Measurements from ENCODE around the gene VSIG8. TPM values are rescaled to one million over a fixed set of nuclear protein-coding genes. Genes with fewer than 3 reads are reported as not detected.

The VSIG8 gene
- total RNA-seq, 1 experiment from 2014 or later = not detected

GRCh38 chr1:159825564-159825963 is 36.9 kb downstream of the VSIG8 start:
- no peak for DNase-seq (ENCODE audit: low spot score)
- Histone ChIP-seq H3K27ac (ENCODE audit: low read depth, low read length, poor library complexity, severe bottlenecking) (no peak overlapping the region), H3K27me3 (replicated peaks; ENCODE audit: insufficient read depth, low read depth, low read length, poor library complexity) (no peaks in the 10 kb centered on the region), H3K36me3 (ENCODE audit: insufficient read depth, low read length, poor library complexity, severe bottlenecking) (no peaks in the 10 kb centered on the region), H3K9me3 (ENCODE audit: low read depth, low read length, poor library complexity, severe bottlenecking) (no peaks in the 10 kb centered on the region), H3K4me1 (ENCODE audit: insufficient read depth, low read length, poor library complexity, severe bottlenecking) (peaks cover 7% of the 10 kb centered on the region), H3K4me3 (ENCODE audit: low read depth, low read length, poor library complexity, severe bottlenecking) (no peak overlapping the region)
- CTCF ChIA-PET = no interaction called here
- TF ChIP-seq EZH2 (IDR thresholded peaks at IDR 0.05; ENCODE audit: borderline replicate concordance, low read depth, low read length, poor library complexity, severe bottlenecking) (no peak), CTCF (conservative IDR thresholded peaks at IDR 0.05; ENCODE audit: low read depth, low read length) (no peak)
- POLR2A ChIA-PET (ENCODE audit: low non-redundant PET) = no interaction called here
- intact Hi-C loops (cut with micrococcal nuclease; ENCODE audit: unreplicated experiment) = no loop called here
- no TSS peak for BruUV-seq (replicated peaks)

- H3K27ac ChIP-seq (ENCODE audit: low read depth, low read length, poor library complexity, severe bottlenecking) = no peak overlapping the region
- intact Hi-C loops (cut with micrococcal nuclease; ENCODE audit: unreplicated experiment) = no loop called here
- H3K4me1 ChIP-seq (ENCODE audit: insufficient read depth, low read length, poor library complexity, severe bottlenecking) = peaks cover 7% of the 10 kb centered on the region
- TF ChIP-seq EZH2 (IDR thresholded peaks at IDR 0.05; ENCODE audit: borderline replicate concordance, low read depth, low read length, poor library complexity, severe bottlenecking) (no peak), CTCF (conservative IDR thresholded peaks at IDR 0.05; ENCODE audit: low read depth, low read length) (no peak)
- POLR2A ChIA-PET (ENCODE audit: low non-redundant PET) = no interaction called here
- H3K27me3 ChIP-seq (replicated peaks; ENCODE audit: insufficient read depth, low read depth, low read length, poor library complexity) = no peaks in the 10 kb centered on the region
- no peak for DNase-seq (ENCODE audit: low spot score)
- H3K9me3 ChIP-seq (ENCODE audit: low read depth, low read length, poor library complexity, severe bottlenecking) = no peaks in the 10 kb centered on the region
- CTCF ChIA-PET = no interaction called here
- H3K36me3 ChIP-seq (ENCODE audit: insufficient read depth, low read length, poor library complexity, severe bottlenecking) = no peaks in the 10 kb centered on the region
- no TSS peak for BruUV-seq (replicated peaks)
- no peak overlapping the region for H3K4me3 ChIP-seq (ENCODE audit: low read depth, low read length, poor library complexity, severe bottlenecking)
These were observed 39.1 kb downstream of the VSIG8 start for GRCh38 chr1:159823406-159823805.

- no peaks in the 10 kb centered on the region for H3K36me3 ChIP-seq (ENCODE audit: insufficient read depth, low read length, poor library complexity, severe bottlenecking)
- ChIA-PET CTCF (no interaction called here), POLR2A (ENCODE audit: low non-redundant PET) (no interaction called here)
- TF ChIP-seq EZH2 (IDR thresholded peaks at IDR 0.05; ENCODE audit: borderline replicate concordance, low read depth, low read length, poor library complexity, severe bottlenecking) (no peak), CTCF (conservative IDR thresholded peaks at IDR 0.05; ENCODE audit: low read depth, low read length) (no peak)
- no peaks in the 10 kb centered on the region for H3K27me3 ChIP-seq (replicated peaks; ENCODE audit: insufficient read depth, low read depth, low read length, poor library complexity)
- intact Hi-C loops (cut with micrococcal nuclease; ENCODE audit: unreplicated experiment) = no loop called here
- no TSS peak for BruUV-seq (replicated peaks)
- DNase-seq (ENCODE audit: low spot score) = no peak
- no peak overlapping the region for H3K27ac ChIP-seq (ENCODE audit: low read depth, low read length, poor library complexity, severe bottlenecking)
- H3K4me1 ChIP-seq (ENCODE audit: insufficient read depth, low read length, poor library complexity, severe bottlenecking) = peaks cover 7% of the 10 kb centered on the region
- no peaks in the 10 kb centered on the region for H3K9me3 ChIP-seq (ENCODE audit: low read depth, low read length, poor library complexity, severe bottlenecking)
- H3K4me3 ChIP-seq (ENCODE audit: low read depth, low read length, poor library complexity, severe bottlenecking) = no peak overlapping the region
These were observed 41.1 kb downstream of the VSIG8 start for GRCh38 chr1:159821171-159821867.

Measured in A673 (cell line).